Activated naive CD4-positive, alpha-beta T cell treated with anti-CD3 and anti-CD28 coated beads for 36 hours (primary cell): ENCODE measurements around the gene SLC16A3. TPM values are rescaled to one million over a fixed set of nuclear protein-coding genes. Genes with fewer than 3 reads are reported as not detected.

Experiments
- CTCF ChIA-PET: fragments of 350-600 bp; sonication (Branson Sonifier 250); formaldehyde crosslinking; loops from one replicate; lab custom pipeline; 2021; ENCODE audit warnings: antibody characterized with exemption; lab: Charles Lee
- DNase-seq: peaks from one replicate; pipeline ENCODE4 v3.0.0-alpha.2; 2020
- H3K27ac Mint-ChIP-seq: one replicate; pipeline ENCODE4 v1.8.0; 2021; ENCODE audit warnings: mild to moderate bottlenecking, mixed read lengths
- H3K27me3 Mint-ChIP-seq: one replicate; pipeline ENCODE4 v1.8.0; 2021; ENCODE audit warnings: low read depth, mixed read lengths
- H3K36me3 Mint-ChIP-seq: one replicate; pipeline ENCODE4 v1.8.0; 2021; ENCODE audit warnings: low read depth, mixed read lengths
- H3K4me1 Mint-ChIP-seq: one replicate; pipeline ENCODE4 v1.8.0; 2021; ENCODE audit warnings: low read depth, mixed read lengths
- H3K4me3 Mint-ChIP-seq: one replicate; pipeline ENCODE4 v1.8.0; 2021; ENCODE audit warnings: mild to moderate bottlenecking, moderate library complexity, mixed read lengths
- H3K9me3 Mint-ChIP-seq: one replicate; pipeline ENCODE4 v1.8.0; 2021; ENCODE audit warnings: mixed read lengths
- intact Hi-C: fragments of 100-400 bp; cut with micrococcal nuclease; formaldehyde crosslinking; loops from one replicate; pipeline ENCODE4 v1.15.1; 2023
- total RNA-seq, 2 experiments: library from RNA; stranded (reverse); gene quantifications; one replicate each; pipeline ENCODE4 v1.2.3, GENCODE V29; 2021

The SLC16A3 gene
- total RNA-seq, 2 experiments from 2014 or later: 15.2 to 18.3 TPM

DNA sequence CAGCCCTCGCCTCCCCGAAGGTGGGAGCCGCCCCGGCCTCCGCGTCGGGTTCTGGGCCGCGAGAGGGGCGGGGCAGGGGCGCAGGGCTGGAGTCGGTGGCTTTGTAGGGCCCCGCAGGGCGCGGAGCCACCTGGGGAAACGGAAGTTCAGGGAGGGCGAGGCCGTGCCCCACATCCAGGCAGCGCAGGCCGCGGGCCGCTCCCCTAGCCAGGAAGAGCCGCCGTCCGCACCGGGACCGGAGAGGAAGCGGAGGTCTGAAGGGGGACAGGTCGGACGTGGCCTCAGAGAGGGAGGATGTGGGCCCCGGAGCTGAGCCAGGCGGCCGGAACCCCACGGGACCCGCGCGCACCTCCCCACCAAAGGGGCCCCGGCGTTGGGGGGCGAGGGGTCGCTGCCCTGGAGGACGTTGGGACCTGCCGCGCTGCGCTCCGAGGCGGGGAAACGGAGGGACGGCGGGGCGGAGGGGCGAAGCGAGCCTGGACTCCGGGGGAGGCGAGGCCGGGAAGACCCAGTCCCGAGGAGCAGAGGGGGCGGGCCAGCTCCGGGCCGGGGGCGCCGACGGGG lies 482 bp upstream of the SLC16A3 start:
- H3K36me3 Mint-ChIP-seq: no peaks in the 10 kb centered on the region
- H3K4me1 Mint-ChIP-seq: peaks cover 12% of the 10 kb centered on the region
- H3K9me3 Mint-ChIP-seq: no peaks in the 10 kb centered on the region
- H3K27me3 Mint-ChIP-seq: peaks cover 3% of the 10 kb centered on the region
- H3K27ac Mint-ChIP-seq: peak overlapping the region; percentile 50
- intact Hi-C loops: no loop called here
- CTCF ChIA-PET: interaction anchor here (1.3 kb wide), 1 partner anchor 22 kb away, joined by 5 read pairs; no protein-coding TSS in a partner anchor
- DNase-seq: peak; percentile 73
- H3K4me3 Mint-ChIP-seq: peak overlapping the region; percentile 82

DNA sequence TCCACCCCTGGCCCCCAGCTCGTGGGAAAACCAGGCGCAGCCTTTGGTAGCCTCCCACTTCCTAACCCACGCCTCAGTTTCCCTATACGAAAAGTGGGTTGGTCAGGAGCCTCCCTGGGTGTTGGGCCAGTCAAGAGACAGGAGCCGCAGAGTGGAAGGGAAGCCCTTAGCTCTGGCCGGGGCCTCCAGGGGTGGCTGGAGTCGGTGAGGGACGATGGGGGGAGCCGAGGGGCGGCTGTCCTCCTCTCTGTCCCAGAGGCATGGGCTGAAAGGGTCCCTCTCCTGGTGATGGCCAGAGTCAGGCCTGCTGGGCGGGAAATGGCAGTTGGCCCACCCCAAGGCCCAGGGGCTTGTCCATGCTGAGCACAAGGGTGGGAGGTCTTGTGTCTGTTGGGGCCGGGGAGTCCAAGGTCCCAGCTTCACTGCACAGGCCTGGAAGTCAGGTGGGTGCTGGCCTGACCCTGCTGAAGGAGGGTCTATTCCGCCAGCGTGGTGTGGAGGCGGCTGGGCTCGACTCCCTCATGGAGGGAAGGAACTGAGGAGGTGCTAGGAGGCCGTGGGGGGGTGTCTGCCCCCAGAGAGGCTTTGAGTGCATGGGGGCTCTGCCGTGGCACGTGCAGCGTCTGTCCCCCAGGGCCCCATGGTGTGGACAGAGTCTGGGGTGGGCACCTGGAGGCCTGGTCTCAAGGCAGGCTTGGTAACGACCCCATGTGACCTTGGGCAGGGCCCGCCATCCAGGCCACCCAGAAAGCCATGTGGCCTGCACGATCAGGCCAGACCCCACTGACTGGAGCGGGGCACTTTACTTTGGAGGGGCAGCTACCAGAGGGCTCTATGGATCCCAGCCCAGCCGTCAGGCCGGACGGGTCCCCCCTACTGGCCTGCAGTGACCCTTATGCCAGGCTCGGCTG lies 1.1 kb downstream of the SLC16A3 start:
- H3K4me1 Mint-ChIP-seq: peaks cover 12% of the 10 kb centered on the region
- no peak for DNase-seq
- H3K27me3 Mint-ChIP-seq: peaks cover 3% of the 10 kb centered on the region
- CTCF ChIA-PET: interaction anchor here (1.0 to 1.3 kb wide), 2 partner anchors 9 to 18 kb away, joined by 3 read pairs; no protein-coding TSS in a partner anchor
- intact Hi-C loops: no loop called here
- H3K36me3 Mint-ChIP-seq: no peaks in the 10 kb centered on the region
- H3K9me3 Mint-ChIP-seq: no peaks in the 10 kb centered on the region
- peak overlapping the region; percentile 72 for H3K4me3 Mint-ChIP-seq
- peak overlapping the region; percentile 59 for H3K27ac Mint-ChIP-seq

DNA sequence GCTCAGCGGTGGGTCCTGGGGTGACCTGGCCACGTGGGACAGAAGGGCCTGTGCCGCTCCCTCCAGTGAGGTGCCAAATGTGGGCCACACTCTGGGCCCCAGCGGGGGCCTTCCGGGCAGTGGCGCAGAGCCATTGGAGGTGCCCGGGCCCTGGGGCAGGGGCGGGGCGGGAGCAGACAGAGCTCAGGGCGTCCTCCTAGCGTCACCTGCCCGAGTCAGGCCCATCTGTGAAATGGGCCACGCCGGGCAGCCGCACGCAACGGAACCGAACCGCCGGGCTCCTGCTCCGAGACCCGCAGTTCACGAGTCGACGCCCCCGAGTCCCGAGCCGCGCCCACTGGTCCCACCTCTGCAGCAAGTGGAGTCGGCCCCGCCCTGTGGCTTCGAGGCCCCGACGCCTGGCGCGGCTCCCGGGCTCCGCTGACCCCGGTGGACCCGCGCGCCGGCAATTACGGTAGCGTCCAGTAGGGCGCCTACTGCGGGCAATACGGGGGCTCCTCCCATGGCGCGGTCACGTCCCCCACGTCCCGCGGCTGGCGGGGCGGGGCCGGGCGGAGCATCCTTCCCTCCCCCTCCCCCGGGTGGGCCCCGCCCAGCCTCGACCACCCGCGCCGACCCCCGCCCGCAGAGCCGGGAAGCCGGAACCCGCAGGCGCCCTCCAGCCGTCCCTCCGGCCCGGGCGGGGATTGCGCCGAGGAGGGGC lies 1.9 kb downstream of the SLC16A3 start:
- H3K27ac Mint-ChIP-seq: no peak overlapping the region
- intact Hi-C loops: no loop called here
- peaks cover 3% of the 10 kb centered on the region for H3K27me3 Mint-ChIP-seq
- H3K9me3 Mint-ChIP-seq: no peaks in the 10 kb centered on the region
- H3K4me1 Mint-ChIP-seq: peaks cover 12% of the 10 kb centered on the region
- DNase-seq: peak; percentile 44
- CTCF ChIA-PET: interaction anchor here (1.0 to 1.3 kb wide), 4 partner anchors 8 to 75 kb away, joined by 3 to 4 read pairs (median 3); no protein-coding TSS in a partner anchor
- peak overlapping the region; percentile 72 for H3K4me3 Mint-ChIP-seq
- H3K36me3 Mint-ChIP-seq: no peaks in the 10 kb centered on the region

DNA sequence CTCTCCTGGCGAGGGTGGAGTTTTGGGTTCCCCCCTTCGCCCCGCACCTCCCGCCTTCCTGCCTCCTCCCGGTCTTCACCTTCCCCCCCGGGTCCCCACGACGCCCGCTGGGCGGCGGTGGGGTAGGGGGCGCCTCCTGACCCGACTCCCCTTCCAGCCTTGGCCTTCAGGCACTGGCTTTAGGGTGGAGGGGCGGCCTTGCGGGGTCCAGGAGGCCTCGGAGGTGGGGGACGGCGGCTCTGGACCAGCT lies 2.4 kb downstream of the SLC16A3 start:
- peaks cover 3% of the 10 kb centered on the region for H3K27me3 Mint-ChIP-seq
- H3K36me3 Mint-ChIP-seq: no peaks in the 10 kb centered on the region
- H3K4me3 Mint-ChIP-seq: no peak overlapping the region
- H3K4me1 Mint-ChIP-seq: peaks cover 13% of the 10 kb centered on the region
- CTCF ChIA-PET: interaction anchor here (1.0 to 1.3 kb wide), 2 partner anchors 10 to 76 kb away, joined by 3 to 4 read pairs; no protein-coding TSS in a partner anchor
- no peak for DNase-seq
- H3K27ac Mint-ChIP-seq: no peak overlapping the region
- intact Hi-C loops: no loop called here
- no peaks in the 10 kb centered on the region for H3K9me3 Mint-ChIP-seq

DNA sequence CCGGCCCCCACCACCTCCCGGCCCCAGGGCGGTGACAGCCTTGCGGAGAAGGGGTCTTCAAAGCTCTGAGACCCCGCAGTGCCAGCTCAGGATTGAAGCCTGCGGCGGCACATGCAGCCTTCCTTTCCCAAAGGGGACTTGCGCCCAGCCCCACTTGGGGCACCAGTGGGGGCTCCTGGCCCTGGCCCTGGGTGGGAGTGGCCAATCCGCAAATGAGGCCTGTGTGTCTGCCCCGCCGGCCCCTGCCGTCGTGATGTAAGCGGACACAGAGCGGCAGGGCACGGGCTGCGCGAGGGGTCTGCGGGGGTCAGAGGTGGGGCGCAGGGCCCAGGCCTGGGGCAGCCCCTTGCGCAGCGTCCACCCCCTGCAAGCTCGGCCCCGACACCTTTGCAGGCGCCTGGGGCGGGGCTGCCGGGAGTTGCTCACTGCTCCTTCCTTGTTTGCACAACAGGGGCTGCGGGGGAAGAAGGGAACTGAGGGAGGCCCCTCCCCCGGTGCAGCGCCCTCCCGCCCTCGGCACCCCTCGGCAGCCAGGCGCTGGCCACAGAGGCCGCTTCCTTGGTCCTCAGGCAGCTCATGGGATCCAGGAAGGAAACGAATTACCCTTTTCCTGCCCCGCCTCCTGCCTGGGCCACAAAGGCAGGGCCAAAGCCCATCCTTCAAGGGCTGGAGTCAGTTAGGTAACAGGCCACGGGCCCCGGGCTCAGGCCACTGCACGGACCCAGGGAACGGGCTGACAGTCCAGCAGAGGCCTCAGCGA lies 2.9 kb downstream of the SLC16A3 start:
- no peaks in the 10 kb centered on the region for H3K9me3 Mint-ChIP-seq
- peaks cover 3% of the 10 kb centered on the region for H3K27me3 Mint-ChIP-seq
- CTCF ChIA-PET: interaction anchor here (1.0 to 1.3 kb wide), 2 partner anchors 9 to 76 kb away, joined by 3 to 4 read pairs; no protein-coding TSS in a partner anchor
- peaks cover 13% of the 10 kb centered on the region for H3K4me1 Mint-ChIP-seq
- no peak overlapping the region for H3K4me3 Mint-ChIP-seq
- no peak overlapping the region for H3K27ac Mint-ChIP-seq
- intact Hi-C loops: no loop called here
- no peaks in the 10 kb centered on the region for H3K36me3 Mint-ChIP-seq
- DNase-seq: no peak

DNA sequence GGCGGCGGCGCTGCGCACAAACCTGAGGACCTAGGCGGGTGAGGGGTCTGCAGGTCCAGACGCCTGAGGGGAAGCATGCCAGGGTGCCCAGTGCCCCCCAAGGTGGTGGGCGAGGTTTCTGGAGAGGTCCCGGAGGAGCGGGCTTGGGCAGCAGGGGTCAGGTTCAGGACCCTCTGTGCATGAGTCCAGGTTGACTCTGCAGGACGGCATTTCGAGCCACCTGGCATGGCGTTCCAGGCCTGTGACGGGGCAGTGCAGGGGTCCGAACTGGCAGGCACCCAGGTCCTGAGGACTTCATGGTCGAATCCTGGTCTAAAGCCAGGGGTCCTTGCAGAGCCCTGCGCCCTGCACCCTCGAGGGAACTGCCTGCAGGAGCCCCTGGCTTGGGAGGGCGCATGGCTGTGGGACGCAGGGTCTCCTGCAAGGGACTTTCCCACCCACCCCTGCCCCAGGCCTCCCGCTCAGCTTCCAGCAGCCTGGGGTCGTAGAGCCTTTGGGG lies 3.5 kb downstream of the SLC16A3 start:
- CTCF ChIA-PET: interaction anchor here (1.3 kb wide), 1 partner anchor 9 kb away, joined by 3 read pairs; no protein-coding TSS in a partner anchor
- Mint-ChIP-seq H3K4me1 (peaks cover 12% of the 10 kb centered on the region), H3K4me3 (no peak overlapping the region), H3K9me3 (no peaks in the 10 kb centered on the region), H3K36me3 (no peaks in the 10 kb centered on the region), H3K27ac (no peak overlapping the region), H3K27me3 (peaks cover 3% of the 10 kb centered on the region)
- intact Hi-C loops: no loop called here
- no peak for DNase-seq

DNA sequence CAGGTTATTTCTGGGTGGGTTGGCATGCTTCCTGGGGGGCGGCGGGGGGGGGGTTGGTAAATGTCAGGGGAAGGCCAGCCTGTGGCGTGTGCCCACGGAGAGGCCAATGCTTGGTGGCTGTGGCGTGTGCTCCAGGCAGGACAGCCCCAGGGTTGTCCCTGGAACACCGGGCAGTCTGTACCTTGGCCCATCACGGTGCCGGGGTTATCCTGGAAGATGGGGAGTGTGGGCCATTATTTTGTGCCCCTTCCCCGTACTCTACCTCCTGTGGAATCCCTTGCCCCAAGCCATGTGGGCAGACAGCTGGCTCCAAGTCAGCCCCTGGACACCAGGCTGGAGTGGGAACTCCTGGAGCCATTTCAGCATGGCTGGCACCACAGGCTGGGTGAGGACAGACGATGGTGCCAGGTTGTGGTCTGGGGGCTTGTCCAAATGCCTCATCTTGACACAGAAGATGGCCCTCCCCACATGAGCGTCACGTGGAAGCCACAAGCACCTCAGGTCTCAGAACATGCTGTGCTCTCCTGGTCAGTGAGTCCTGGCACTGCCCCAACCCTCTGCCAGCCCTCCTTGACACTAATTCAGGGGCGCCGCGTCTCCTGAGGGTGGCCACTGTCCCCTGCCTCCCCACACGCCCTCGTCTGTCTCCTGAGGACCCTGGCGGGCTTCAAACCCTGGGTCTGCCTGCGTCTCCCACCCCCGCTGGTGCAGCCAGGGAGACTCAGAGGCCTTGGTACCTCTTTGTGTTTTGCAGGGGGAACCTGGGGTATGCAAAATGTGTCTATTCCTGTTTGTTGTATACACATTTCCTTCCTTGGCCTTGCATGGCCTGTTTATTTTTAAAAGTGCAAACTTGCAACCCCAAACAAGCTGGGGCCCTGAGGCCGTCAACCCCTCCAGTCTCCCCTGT lies 4.3 kb downstream of the SLC16A3 start:
- Mint-ChIP-seq H3K4me3 (no peak overlapping the region), H3K27ac (no peak overlapping the region), H3K27me3 (peaks cover 3% of the 10 kb centered on the region), H3K36me3 (peaks cover 2% of the 10 kb centered on the region), H3K4me1 (peaks cover 13% of the 10 kb centered on the region), H3K9me3 (no peaks in the 10 kb centered on the region)
- CTCF ChIA-PET: no interaction called here
- intact Hi-C loops: no loop called here
- DNase-seq: no peak

DNA sequence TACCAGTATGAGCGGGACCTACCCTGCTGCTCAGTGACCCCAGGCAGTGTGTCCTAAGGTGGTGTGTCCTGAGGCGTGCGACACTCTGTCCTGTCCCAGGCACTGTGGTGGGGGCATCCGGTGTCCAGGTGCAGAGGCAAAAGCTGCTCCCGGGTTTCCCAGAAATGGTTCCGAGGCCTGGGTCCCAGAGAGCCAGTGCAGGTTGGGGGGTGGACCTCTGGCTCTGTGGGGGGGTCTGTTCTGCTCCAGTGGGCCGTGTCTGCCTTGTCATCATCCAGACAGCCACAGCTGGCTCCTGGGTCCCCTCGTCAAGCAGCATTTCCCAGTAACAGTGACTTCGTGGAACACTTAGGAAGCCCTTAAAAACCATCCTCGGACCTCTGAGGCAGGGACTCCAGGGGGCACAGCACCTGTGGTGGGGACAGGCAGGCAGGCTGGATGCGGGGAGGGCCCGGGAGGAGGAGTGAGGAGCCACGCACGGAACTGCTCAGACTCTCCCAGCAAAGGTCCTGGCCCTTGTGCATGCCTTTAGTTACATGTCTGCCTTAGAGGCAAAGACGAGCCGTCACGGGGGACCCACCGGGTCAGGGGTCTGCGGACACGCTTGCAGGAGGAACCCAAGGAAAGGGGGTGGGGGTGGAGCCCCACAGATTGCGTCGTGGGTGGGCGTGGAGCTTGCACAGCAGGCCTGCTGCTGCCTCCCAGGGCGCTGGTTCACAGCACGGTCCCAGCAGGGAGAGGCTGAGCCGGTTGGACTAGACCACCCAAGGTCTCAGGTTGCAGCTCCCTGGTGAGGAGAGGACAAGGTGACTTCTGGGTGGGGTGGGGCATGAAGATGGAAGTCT lies 5.6 kb downstream of the SLC16A3 start:
- intact Hi-C loops: no loop called here

DNA sequence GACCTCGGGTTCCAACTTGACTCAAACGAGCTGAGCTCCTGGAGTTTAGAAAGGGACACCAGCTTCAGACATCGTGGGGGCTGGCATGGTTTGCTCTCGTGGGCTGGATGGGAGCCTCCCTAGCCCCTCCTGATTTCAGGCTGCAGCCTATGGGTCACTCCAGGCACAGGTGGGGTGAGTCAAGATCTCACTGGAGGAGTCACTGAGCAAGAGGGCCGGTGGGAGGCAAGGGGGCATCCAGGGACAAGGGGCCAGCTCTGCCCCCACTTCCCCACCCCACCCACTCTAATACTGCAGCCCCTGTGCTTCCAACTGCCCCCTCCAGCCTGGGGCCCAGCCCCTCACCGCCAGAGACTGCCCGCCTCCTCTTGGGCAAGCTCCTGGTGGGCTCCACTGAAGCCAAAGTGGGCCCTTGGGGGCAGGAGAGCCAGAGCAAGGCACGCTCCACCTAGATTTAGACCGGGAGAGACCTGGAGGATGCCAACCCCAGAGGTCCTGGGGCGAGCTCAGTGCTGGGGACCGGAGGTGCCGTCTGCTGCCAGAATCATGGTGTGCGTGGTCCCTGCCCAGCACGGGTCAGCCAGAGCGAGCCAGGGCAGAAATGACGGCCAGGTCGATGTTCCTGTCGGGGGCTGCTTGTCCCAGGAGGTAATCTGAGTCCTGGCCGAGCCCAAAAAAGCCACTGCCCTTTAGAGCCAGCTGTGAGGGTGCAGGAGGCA lies 6.4 kb downstream of the SLC16A3 start:
- no peak overlapping the region for H3K4me3 Mint-ChIP-seq
- intact Hi-C loops: no loop called here

More for the DNA sequence above, 5.6 kb downstream of the SLC16A3 start:
- Mint-ChIP-seq H3K27me3 (peaks cover 3% of the 10 kb centered on the region), H3K27ac (no peak overlapping the region), H3K36me3 (peaks cover 5% of the 10 kb centered on the region), H3K4me1 (peaks cover 24% of the 10 kb centered on the region), H3K9me3 (no peaks in the 10 kb centered on the region), H3K4me3 (no peak overlapping the region)
- no peak for DNase-seq
- CTCF ChIA-PET: interaction anchor here (0.6 to 3.6 kb wide), 7 partner anchors 28 to 301 kb away, joined by 3 to 34 read pairs (median 4); no protein-coding TSS in a partner anchor

DNA sequence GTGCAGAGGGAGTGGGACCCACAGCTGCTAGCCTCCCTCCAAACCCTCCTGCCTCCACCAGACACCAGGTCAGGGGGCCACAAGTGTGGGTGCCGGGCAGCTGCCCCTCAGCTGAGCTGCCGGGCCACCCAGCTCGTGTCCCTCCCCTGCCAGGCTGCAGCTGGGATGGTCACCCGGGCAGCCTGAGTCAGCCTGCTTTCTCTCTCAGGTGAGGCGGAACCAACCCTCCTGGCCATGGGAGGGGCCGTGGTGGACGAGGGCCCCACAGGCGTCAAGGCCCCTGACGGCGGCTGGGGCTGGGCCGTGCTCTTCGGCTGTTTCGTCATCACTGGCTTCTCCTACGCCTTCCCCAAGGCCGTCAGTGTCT lies 6.9 kb downstream of the SLC16A3 start:
- H3K36me3 Mint-ChIP-seq: peaks cover 6% of the 10 kb centered on the region
- CTCF ChIA-PET: interaction anchor here (0.6 to 3.6 kb wide), 21 partner anchors 9 to 363 kb away, joined by 3 to 34 read pairs (median 4); no protein-coding TSS in a partner anchor
- H3K9me3 Mint-ChIP-seq: no peaks in the 10 kb centered on the region
- no peak overlapping the region for H3K27ac Mint-ChIP-seq
- intact Hi-C loops: loop anchor here (1.0 to 2.0 kb wide), 3 partner anchors 57 to 115 kb away; no protein-coding TSS in a partner anchor
- no peak overlapping the region for H3K4me3 Mint-ChIP-seq
- H3K27me3 Mint-ChIP-seq: no peaks in the 10 kb centered on the region
- peaks cover 24% of the 10 kb centered on the region for H3K4me1 Mint-ChIP-seq
- DNase-seq: no peak

More for the DNA sequence above, 6.4 kb downstream of the SLC16A3 start:
- no peaks in the 10 kb centered on the region for H3K27me3 Mint-ChIP-seq
- no peak overlapping the region for H3K27ac Mint-ChIP-seq
- CTCF ChIA-PET: interaction anchor here (0.6 to 3.6 kb wide), 15 partner anchors 9 to 302 kb away, joined by 3 to 34 read pairs (median 5); no protein-coding TSS in a partner anchor
- peaks cover 5% of the 10 kb centered on the region for H3K36me3 Mint-ChIP-seq
- no peak for DNase-seq
- H3K9me3 Mint-ChIP-seq: no peaks in the 10 kb centered on the region
- peaks cover 20% of the 10 kb centered on the region for H3K4me1 Mint-ChIP-seq
